ENCODE results near the gene ADPRS. TPM values are rescaled to one million over a fixed set of nuclear protein-coding genes. Genes with fewer than 3 reads are reported as not detected.

Gene ADPRS
- total RNA-seq, 2 donors from 2014 or later, result 34.0 to 34.1 TPM

GRCh38 chr1:36135330-36135667, 46.6 kb downstream of the ADPRS start:
- Histone ChIP-seq H3K4me3 (no peak overlapping the region), H3K27me3 (replicated peaks; ENCODE audit: insufficient read depth) (no peaks in the 10 kb centered on the region), H3K27ac (peak overlapping the region; percentile 87 to 89), H3K4me1 (ENCODE audit: control insufficient read depth in 1 of 2, low read depth in 2 of 2) (peaks cover 31 to 53% of the 10 kb centered on the region in 2 donors), H3K36me3 (peaks cover 24% of the 10 kb centered on the region), H3K9me3 (no peaks in the 10 kb centered on the region)
- ATAC-seq (ENCODE audit: insufficient number of reproducible peaks, low FRiP score, low read depth), result no peak
- TF ChIP-seq CTCF (IDR thresholded peaks at IDR 0.05), result no peak
- DNase-seq (ENCODE audit: low spot score), result no peak

- no peaks in the 10 kb centered on the region for H3K9me3 ChIP-seq
- H3K4me1 ChIP-seq (ENCODE audit: control insufficient read depth in 1 of 2, low read depth in 2 of 2), result peaks cover 31 to 58% of the 10 kb centered on the region in 2 donors
- H3K4me3 ChIP-seq, result no peak overlapping the region
- ATAC-seq (ENCODE audit: insufficient number of reproducible peaks, low FRiP score, low read depth), result no peak
- no peak for TF ChIP-seq CTCF (IDR thresholded peaks at IDR 0.05)
- no peaks in the 10 kb centered on the region for H3K27me3 ChIP-seq (replicated peaks; ENCODE audit: insufficient read depth)
- peak overlapping the region; percentile 87 to 89 for H3K27ac ChIP-seq
- no peak for DNase-seq (ENCODE audit: low spot score)
- peaks cover 24% of the 10 kb centered on the region for H3K36me3 ChIP-seq
Measured at GRCh38 chr1:36135796-36136195, 47.1 kb downstream of the ADPRS start.

GRCh38 chr1:36136535-36136934, 47.8 kb downstream of the ADPRS start:
- Histone ChIP-seq H3K4me1 (ENCODE audit: control insufficient read depth in 1 of 2, low read depth in 2 of 2) (peaks cover 34 to 58% of the 10 kb centered on the region in 2 donors), H3K9me3 (no peaks in the 10 kb centered on the region), H3K27me3 (replicated peaks; ENCODE audit: insufficient read depth) (no peaks in the 10 kb centered on the region), H3K27ac (peak overlapping the region; percentile 87 to 89), H3K4me3 (no peak overlapping the region), H3K36me3 (peaks cover 24% of the 10 kb centered on the region)
- TF ChIP-seq CTCF (IDR thresholded peaks at IDR 0.05), result no peak
- peak; percentile 69 for ATAC-seq (ENCODE audit: insufficient number of reproducible peaks, low FRiP score, low read depth)
- peak; percentile 64 for DNase-seq (ENCODE audit: low spot score)

- no peaks in the 10 kb centered on the region for H3K9me3 ChIP-seq
- H3K27me3 ChIP-seq (replicated peaks; ENCODE audit: insufficient read depth), result no peaks in the 10 kb centered on the region
- H3K4me1 ChIP-seq (ENCODE audit: control insufficient read depth in 1 of 2, low read depth in 2 of 2), result peaks cover 35 to 63% of the 10 kb centered on the region in 2 donors
- H3K27ac ChIP-seq, result peak overlapping the region; percentile 87 to 89
- DNase-seq (ENCODE audit: low spot score), result no peak
- no peak for ATAC-seq (ENCODE audit: insufficient number of reproducible peaks, low FRiP score, low read depth)
- H3K36me3 ChIP-seq, result peaks cover 24% of the 10 kb centered on the region
- TF ChIP-seq CTCF (IDR thresholded peaks at IDR 0.05), result no peak
- H3K4me3 ChIP-seq, result no peak overlapping the region
Measured at GRCh38 chr1:36137226-36137625, 48.5 kb downstream of the ADPRS start.

- Histone ChIP-seq H3K36me3 (peaks cover 24% of the 10 kb centered on the region), H3K27me3 (replicated peaks; ENCODE audit: insufficient read depth) (no peaks in the 10 kb centered on the region), H3K27ac (peak overlapping the region; percentile 87 to 89), H3K4me3 (no peak overlapping the region), H3K4me1 (ENCODE audit: control insufficient read depth in 1 of 2, low read depth in 2 of 2) (peaks cover 40 to 68% of the 10 kb centered on the region in 2 donors), H3K9me3 (no peaks in the 10 kb centered on the region)
- ATAC-seq (ENCODE audit: insufficient number of reproducible peaks, low FRiP score, low read depth) (no peak), DNase-seq (ENCODE audit: low spot score) (no peak)
- no peak for TF ChIP-seq CTCF (IDR thresholded peaks at IDR 0.05)
Measured at GRCh38 chr1:36137776-36138175, 49.1 kb downstream of the ADPRS start.
